ENCODE measurements around the gene ZNF598.

GRCh38 chr16:2058420-2058819 lies 48.8 kb upstream of the ZNF598 start:
- TF ChIP-seq CTCF (conservative IDR thresholded peaks at IDR 0.05; ENCODE audit: low read depth, low read length): no peak
- TF ChIP-seq EZH2 (IDR thresholded peaks at IDR 0.05; ENCODE audit: borderline replicate concordance, low read depth, low read length, poor library complexity, severe bottlenecking): no peak
